Measurements from ENCODE around the gene UBL7.
A peak's percentile ranks its signal among the peaks of the same experiment; 100 is the strongest.

Gene UBL7

DNA sequence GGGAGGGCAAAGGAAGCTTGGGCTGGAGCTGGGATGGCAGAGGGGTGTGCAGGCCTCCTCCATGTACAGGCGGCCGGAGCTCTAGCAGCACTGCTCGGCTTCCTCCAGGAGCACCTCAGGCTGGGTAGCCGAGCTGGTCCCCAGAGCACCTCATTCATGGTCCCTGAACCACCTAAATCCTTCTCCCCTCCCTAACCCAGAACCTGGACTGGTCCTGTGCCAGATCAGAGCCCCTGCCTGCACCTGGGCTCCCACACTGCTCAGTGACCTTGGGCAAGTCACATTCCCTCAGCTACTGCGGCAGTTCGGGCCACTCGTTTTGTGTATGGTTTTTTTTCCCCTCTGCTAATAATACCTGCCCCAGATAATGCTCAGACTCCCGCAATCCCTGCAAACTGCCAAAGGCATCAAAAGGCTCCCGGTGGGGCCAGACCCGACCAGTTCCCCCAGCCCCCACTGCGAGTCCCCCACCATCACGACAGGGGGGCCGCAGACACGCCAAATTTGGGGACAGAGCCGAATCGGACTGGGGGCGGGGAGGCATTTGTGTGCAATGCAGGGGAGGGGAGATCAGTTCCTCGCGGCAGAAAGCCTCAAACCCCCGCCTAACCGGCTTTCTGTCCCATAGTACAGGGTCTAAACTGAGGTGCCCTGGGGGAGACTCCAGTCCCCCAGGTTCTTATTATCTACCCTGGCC, 28.5 kb downstream of the UBL7 start:
- peak overlapping the region; percentile 71 for H3K4me3 ChIP-seq (replicated peaks; ENCODE audit: low read depth, low read length)
- no peak for DNase-seq (ENCODE audit: extremely low read depth, low read depth)
- TF ChIP-seq, protein P1, sequence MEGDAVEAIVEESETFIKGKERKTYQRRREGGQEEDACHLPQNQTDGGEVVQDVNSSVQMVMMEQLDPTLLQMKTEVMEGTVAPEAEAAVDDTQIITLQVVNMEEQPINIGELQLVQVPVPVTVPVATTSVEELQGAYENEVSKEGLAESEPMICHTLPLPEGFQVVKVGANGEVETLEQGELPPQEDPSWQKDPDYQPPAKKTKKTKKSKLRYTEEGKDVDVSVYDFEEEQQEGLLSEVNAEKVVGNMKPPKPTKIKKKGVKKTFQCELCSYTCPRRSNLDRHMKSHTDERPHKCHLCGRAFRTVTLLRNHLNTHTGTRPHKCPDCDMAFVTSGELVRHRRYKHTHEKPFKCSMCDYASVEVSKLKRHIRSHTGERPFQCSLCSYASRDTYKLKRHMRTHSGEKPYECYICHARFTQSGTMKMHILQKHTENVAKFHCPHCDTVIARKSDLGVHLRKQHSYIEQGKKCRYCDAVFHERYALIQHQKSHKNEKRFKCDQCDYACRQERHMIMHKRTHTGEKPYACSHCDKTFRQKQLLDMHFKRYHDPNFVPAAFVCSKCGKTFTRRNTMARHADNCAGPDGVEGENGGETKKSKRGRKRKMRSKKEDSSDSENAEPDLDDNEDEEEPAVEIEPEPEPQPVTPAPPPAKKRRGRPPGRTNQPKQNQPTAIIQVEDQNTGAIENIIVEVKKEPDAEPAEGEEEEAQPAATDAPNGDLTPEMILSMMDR (IDR thresholded peaks at IDR 0.05; ENCODE audit: low read depth, low read length, missing control alignments) = no peak

DNA sequence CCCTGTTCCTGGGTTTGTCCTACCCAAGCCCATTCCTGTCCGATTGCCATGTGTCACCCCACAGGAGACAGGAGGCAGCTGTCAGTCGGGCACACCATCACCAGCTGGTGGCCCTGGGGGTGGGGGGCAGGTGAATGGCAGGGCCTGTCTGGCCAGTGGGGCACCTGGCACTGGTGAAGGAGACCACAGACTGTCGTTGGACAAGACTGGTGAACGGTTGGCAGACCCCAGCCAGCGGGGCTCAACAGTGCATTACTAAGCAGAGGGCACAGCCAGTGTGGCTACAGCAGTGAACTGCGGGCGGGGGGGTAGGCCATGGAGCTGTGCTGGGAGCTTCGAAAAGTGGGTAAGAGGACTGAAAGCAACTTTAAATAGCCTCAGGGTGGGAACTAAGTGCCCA, 29.3 kb downstream of the UBL7 start:
- TF ChIP-seq, protein P1 (IDR thresholded peaks at IDR 0.05; ENCODE audit: low read depth, low read length, missing control alignments) = no peak
- peak overlapping the region; percentile 71 for H3K4me3 ChIP-seq (replicated peaks; ENCODE audit: low read depth, low read length)
- no peak for DNase-seq (ENCODE audit: extremely low read depth, low read depth)

DNA sequence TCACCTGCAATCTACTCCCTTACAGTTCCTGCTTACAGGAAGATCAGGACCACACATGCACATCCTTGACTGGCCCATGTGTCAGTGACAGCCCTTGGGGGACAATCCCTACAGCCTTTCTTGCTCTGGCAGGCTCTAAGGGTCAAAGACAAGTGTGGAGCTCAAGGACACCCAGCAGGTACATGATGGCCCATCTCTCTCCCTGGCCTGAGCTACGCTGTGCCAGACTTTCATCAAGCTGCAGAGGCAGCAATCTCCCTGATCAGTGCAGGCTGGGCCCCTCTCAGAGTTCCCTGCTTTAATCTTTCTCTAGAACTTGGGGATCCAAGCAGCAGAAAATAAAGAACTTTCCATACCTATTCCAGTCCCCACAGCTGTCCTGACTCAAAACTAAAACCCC, 29.8 kb downstream of the UBL7 start:
- DNase-seq (ENCODE audit: extremely low read depth, low read depth) = no peak
- TF ChIP-seq, protein P1 (IDR thresholded peaks at IDR 0.05; ENCODE audit: low read depth, low read length, missing control alignments) = no peak
- peak overlapping the region; percentile 71 for H3K4me3 ChIP-seq (replicated peaks; ENCODE audit: low read depth, low read length)

DNA sequence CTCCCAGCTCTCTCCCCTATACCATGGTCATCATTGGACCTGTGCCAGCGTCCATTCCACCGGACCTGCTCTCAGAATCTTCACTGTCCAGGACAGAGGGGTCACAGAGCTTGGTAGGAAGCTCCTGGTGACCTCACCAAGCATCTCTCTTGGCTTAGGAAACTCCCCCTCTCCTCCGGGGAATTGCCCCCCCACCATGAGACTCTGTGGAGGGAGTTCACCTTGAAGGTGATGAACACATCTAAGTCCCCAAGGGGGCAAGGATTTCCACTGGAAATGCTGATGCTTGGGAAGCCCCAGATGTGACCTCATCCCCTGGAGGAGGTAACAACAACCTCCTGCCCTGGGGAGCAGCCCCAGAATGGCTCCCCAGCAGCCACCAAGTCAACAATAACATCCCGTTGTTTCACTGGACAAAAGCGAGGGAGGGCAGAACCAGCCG, 30.4 kb downstream of the UBL7 start:
- H3K4me3 ChIP-seq (replicated peaks; ENCODE audit: low read depth, low read length) = peak overlapping the region; percentile 17
- DNase-seq (ENCODE audit: extremely low read depth, low read depth) = no peak

DNA sequence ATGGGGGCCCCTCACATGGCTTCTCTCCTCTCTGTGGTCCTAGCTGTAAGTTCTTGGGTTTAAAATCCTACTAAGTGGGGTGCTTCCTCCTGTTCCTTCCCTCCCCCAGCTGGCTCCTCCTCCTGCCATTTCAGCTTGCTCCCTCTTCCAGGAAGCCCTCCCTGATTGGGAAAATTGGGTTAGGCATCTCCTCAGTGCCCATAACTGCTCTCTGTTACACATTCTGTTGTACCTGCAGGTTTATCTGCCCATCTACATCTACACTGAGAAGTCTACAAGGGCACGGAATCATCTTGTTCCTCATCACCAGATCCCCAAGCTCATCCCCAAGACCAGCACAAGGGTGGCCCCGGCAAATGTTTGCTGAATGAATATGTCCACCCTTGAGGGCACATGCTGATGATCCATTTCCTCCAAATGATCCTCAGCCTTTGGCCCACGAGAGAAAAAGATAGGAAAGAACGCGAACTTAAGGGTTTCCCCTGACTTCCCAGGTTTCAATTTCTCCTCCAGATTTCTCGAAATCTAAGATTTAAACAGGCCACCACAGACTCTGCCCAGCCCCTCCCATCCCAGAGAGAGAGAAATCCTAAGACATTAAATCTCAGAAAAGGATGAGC, 31.1 kb downstream of the UBL7 start:
- DNase-seq (ENCODE audit: extremely low read depth, low read depth) = no peak
- H3K4me3 ChIP-seq (replicated peaks; ENCODE audit: low read depth, low read length) = no peak overlapping the region

More for the DNA sequence above, 30.4 kb downstream of the UBL7 start:
- TF ChIP-seq, protein P1 (IDR thresholded peaks at IDR 0.05; ENCODE audit: low read depth, low read length, missing control alignments) = no peak

DNA sequence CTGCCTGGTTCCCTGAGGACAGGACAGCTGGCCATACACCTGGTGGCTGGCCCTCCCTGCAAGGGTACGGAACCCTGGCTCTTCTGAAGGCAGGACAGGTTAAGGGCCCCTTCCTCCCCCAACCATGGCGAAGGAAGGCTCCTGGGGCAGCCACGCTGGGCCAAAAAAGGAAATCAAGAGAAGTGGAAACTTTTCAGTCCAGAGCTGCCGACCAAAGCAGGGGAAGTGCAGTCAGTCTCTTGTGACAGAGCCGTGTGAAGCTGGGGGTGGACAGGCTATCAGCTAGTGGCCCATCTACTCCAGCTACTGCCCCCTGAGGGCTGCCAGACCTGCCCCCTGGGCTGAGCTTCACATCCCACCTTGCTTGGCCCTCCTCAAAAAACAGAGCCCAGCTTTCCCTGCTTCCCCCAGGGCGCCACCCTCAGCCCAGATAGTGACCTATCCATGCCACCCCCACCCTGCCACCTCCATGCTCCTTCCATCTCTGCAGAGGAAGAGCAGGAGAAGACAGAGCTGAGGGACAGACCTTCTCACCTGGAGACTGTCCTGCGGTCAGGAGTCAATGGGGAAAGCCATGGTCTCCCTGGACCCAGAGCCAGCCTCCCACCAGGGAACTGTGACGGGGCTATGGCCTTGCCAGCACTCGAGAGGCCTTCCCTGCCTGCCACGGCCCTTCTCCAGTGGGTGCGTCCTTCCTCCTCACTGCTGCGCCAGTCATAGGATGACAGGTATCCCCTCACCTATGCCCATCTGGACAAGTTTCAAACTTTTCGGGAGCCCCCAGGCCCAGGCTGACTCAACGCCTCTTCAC, 31.8 kb downstream of the UBL7 start:
- no peak overlapping the region for H3K4me3 ChIP-seq (replicated peaks; ENCODE audit: low read depth, low read length)
- DNase-seq (ENCODE audit: extremely low read depth, low read depth) = no peak
- TF ChIP-seq, protein P1 (IDR thresholded peaks at IDR 0.05; ENCODE audit: low read depth, low read length, missing control alignments) = no peak

More for the DNA sequence above, 31.1 kb downstream of the UBL7 start:
- TF ChIP-seq, protein P1 (IDR thresholded peaks at IDR 0.05; ENCODE audit: low read depth, low read length, missing control alignments) = no peak

All from HFF-Myc (cell line).